Pancreas (tissue), 10 donors: ENCODE data around the gene LYST. TPM values are rescaled to one million over a fixed set of nuclear protein-coding genes. Genes with fewer than 3 reads are reported as not detected.

Experiments
- ATAC-seq, 4 donors: fragments of 200-7000 bp; cut with Tn5 transposase; one replicate each; pipeline versions ENCODE4 v1.8.0 to v1.9.1; 2020; ENCODE audit warnings: mild to moderate bottlenecking in 4 of 4, moderate library complexity in 4 of 4
- DNase-seq, 6 donors: peaks; one replicate each; pipeline ENCODE4 v3.0.0-alpha.2; 2020
- FAIRE-seq: peaks from 2 replicates; lab custom pipeline; 2012; peaks lifted over from hg19 to GRCh38; lab: Jason Lieb, UNC
- H3K27ac ChIP-seq, 4 donors: fragments of 200-600 bp; sonication (generic); 1 replicate in 3 of 4; 2 replicates in 1 of 4; pipeline versions ENCODE4 v1.5.0 to v1.8.0; 2020
- H3K27me3 ChIP-seq, 4 donors: fragments of 200-600 bp; one replicate each; pipeline ENCODE4 v1.8.0; 2021
- H3K36me3 ChIP-seq, 3 donors: fragments of 200-600 bp; sonication (generic) in 1 of 3; one replicate each; pipeline versions ENCODE4 v1.5.0 to v1.8.0; 2020 to 2021
- H3K4me1 ChIP-seq, 3 donors: fragments of 200-600 bp; one replicate each; pipeline ENCODE4 v1.8.0; 2021
- H3K4me3 ChIP-seq, 4 donors: fragments of 200-600 bp; sonication (generic) in 2 of 4; one replicate each; pipeline versions ENCODE4 v1.5.0 to v1.8.0; 2020 to 2021
- H3K9me3 ChIP-seq, 4 donors: fragments of 200-600 bp; one replicate each; pipeline ENCODE4 v1.8.0; 2021
- CTCF ChIP-seq, 4 donors: fragments of 200-600 bp; sonication (generic) in 3 of 4; IDR thresholded peaks; one replicate each; pipeline versions ENCODE4 v1.5.0 to v1.8.0; 2021; ENCODE audit warnings: antibody characterized with exemption in 4 of 4
- WGBS, 2 donors: extraction: QIAGEN DNeasy Blood & Tissue Kit; methylation state at CpG; one replicate each; pipeline ENCODE4 v1.1.7; 2013; 5-methylcytosine and 5-hydroxymethylcytosine counted together
- intact Hi-C, 3 donors: fragments of 100-400 bp; cut with DNase I; formaldehyde crosslinking; loops; one replicate each; pipeline versions ENCODE4 v1.11.1 to v1.14.2; 2022
- polyA plus RNA-seq, 2 donors: library from polyadenylated mRNA; stranded (reverse); fragments of 200-250 nt; gene quantifications; one replicate each; pipeline ENCODE4 v1.2.3, GENCODE V29; 2013
- total RNA-seq, 6 donors: library from RNA; stranded (reverse); fragmentation: NEBNext Ultra II Directional in 4 of 6; extraction: Animal tissue kit (Norgen Biotek cat#: 25700) in 4 of 6; gene quantifications; one replicate each; pipeline versions ENCODE4 v1.2.1 to v1.2.4, GENCODE V29; 2021 to 2023
- donor health status: healthy with polysubstance abuse.
- donor health status: DM: no; HTN: no; CAD: no; lungs with moderate emphysema.
- donor health status: DM: no; HTN: no; CAD: no.
- donor health status: control.
- donor health status: control.
- donor health status: Bipolar disorder and iron deficiency.
- donor health status: DM: yes; HTN: yes; CAD: no.
- donor health status: DM: no; HTN: no; CAD: no.
- donor health status: DM: no; HTN: no; CAD: no.
- donor health status: DM: yes; HTN: yes; CAD: no.

LYST gene
- total and polyA plus RNA-seq, 8 donors, result 4.3 to 13.7 (median 8.9) TPM

GRCh38 chr1:235637756-235638534 lies 228.8 kb downstream of the LYST start:
- H3K4me3 ChIP-seq, result no peak overlapping the region
- FAIRE-seq (no peak), ATAC-seq (no peak), DNase-seq (peak in 1 of 6 donors; percentile 39)
- WGBS, 2 donors, result 85 to 90% methylated on average over 10 of the region's 10 CpGs
- H3K9me3 ChIP-seq, result no peaks in the 10 kb centered on the region
- TF ChIP-seq CTCF (IDR thresholded peaks at IDR 0.05), result no peak
- H3K27ac ChIP-seq, result no peak overlapping the region
- intact Hi-C loops, result no loop called here
- no peaks in the 10 kb centered on the region for H3K4me1 ChIP-seq
- no peaks in the 10 kb centered on the region for H3K36me3 ChIP-seq
- no peaks in the 10 kb centered on the region for H3K27me3 ChIP-seq

- Histone ChIP-seq H3K36me3 (no peaks in the 10 kb centered on the region), H3K9me3 (no peaks in the 10 kb centered on the region), H3K4me1 (no peaks in the 10 kb centered on the region), H3K27me3 (no peaks in the 10 kb centered on the region), H3K4me3 (no peak overlapping the region), H3K27ac (no peak overlapping the region)
- intact Hi-C loops, result no loop called here
- DNase-seq (peak in 1 of 6 donors; percentile 39), FAIRE-seq (no peak), ATAC-seq (no peak)
- no peak for TF ChIP-seq CTCF (IDR thresholded peaks at IDR 0.05)
- 61 to 66% methylated on average over 12 of the region's 12 CpGs for WGBS, 2 donors
Measured at GRCh38 chr1:235635938-235636662, 230.6 kb downstream of the LYST start.

GRCh38 chr1:235632506-235633401 lies 234.0 kb downstream of the LYST start:
- FAIRE-seq (no peak), ATAC-seq (no peak), DNase-seq (peak in 1 of 6 donors; percentile 7)
- 53 to 56% methylated on average over 14 of the region's 14 CpGs for WGBS, 2 donors
- Histone ChIP-seq H3K27ac (no peak overlapping the region), H3K9me3 (no peaks in the 10 kb centered on the region), H3K4me1 (no peaks in the 10 kb centered on the region), H3K4me3 (no peak overlapping the region), H3K27me3 (no peaks in the 10 kb centered on the region), H3K36me3 (no peaks in the 10 kb centered on the region)
- TF ChIP-seq CTCF (IDR thresholded peaks at IDR 0.05), result no peak
- intact Hi-C loops, result no loop called here

GRCh38 chr1:235631816-235632215 lies 234.9 kb downstream of the LYST start:
- 78 to 90% methylated on average over 7 of the region's 7 CpGs for WGBS, 2 donors
- Histone ChIP-seq H3K27ac (no peak overlapping the region), H3K36me3 (no peaks in the 10 kb centered on the region), H3K4me3 (no peak overlapping the region), H3K27me3 (no peaks in the 10 kb centered on the region), H3K9me3 (no peaks in the 10 kb centered on the region), H3K4me1 (no peaks in the 10 kb centered on the region)
- peak in 1 of 4 donors; percentile 31 for ATAC-seq
- peak in 1 of 6 donors; percentile 26 for DNase-seq
- FAIRE-seq, result no peak
- no peak for TF ChIP-seq CTCF (IDR thresholded peaks at IDR 0.05)
- intact Hi-C loops, result no loop called here
